PC-9 (cell line): ENCODE measurements around the gene MAP2K2. TPM values are rescaled to one million over a fixed set of nuclear protein-coding genes. Genes with fewer than 3 reads are reported as not detected.

Source experiments
- BruUV-seq: library from RNA; stranded (reverse); fragments of 400-500 nt; replicated peaks from 2 replicates; lab custom pipeline; 2021; lab: Mats Ljungman, UMichigan
- CTCF ChIA-PET: fragments of 300-600 bp; sonication (Branson Sonifier 250); formaldehyde crosslinking; loops from one replicate; lab custom pipeline; 2022; ENCODE audit warnings: antibody characterized with exemption; lab: Charles Lee
- POLR2A ChIA-PET: fragments of 300-600 bp; sonication (Branson Sonifier 250); formaldehyde crosslinking; loops from one replicate; lab custom pipeline; 2022; ENCODE audit warnings: antibody characterized with exemption; ENCODE audit not compliant: unreplicated experiment; lab: Charles Lee
- DNase-seq, 2 experiments: peaks; one replicate each; pipeline versions ENCODE4 v3.0.0 to v3.0.0-alpha.2; 2015 to 2022; ENCODE audit warnings: mixed read lengths in 1 of 2
- H2AFZ ChIP-seq: fragments of 200-600 bp; sonication (generic); 2 replicates; pipeline ENCODE4 v1.8.1; 2017; ENCODE audit warnings: antibody characterized with exemption
- H3F3A ChIP-seq: fragments of 200-600 bp; sonication (generic); 2 replicates; pipeline ENCODE4 v1.8.1; 2017; ENCODE audit warnings: antibody characterized with exemption, mild to moderate bottlenecking, low read depth; ENCODE audit not compliant: insufficient read depth
- H3K27ac ChIP-seq: fragments of 200-600 bp; sonication (generic); 2 replicates; pipeline ENCODE4 v1.6.1; 2016; ENCODE audit warnings: mixed run types
- H3K27me3 ChIP-seq: fragments of 200-600 bp; sonication (generic); 2 replicates; pipeline ENCODE4 v1.6.1; 2016; ENCODE audit warnings: low read depth, mixed run types; ENCODE audit not compliant: insufficient read depth
- H3K36me3 ChIP-seq: fragments of 200-600 bp; sonication (generic); 2 replicates; pipeline ENCODE4 v1.6.1; 2016; ENCODE audit warnings: low read depth, mixed run types
- H3K4me1 ChIP-seq: fragments of 200-600 bp; sonication (generic); replicated peaks from 2 replicates; pipeline ENCODE4 v1.6.1; 2016; ENCODE audit warnings: mixed run types; ENCODE audit not compliant: insufficient read depth
- H3K4me2 ChIP-seq: fragments of 200-600 bp; sonication (generic); 2 replicates; pipeline ENCODE4 v1.6.1; 2017; ENCODE audit warnings: mixed run types
- H3K4me3 ChIP-seq: fragments of 200-600 bp; sonication (generic); 2 replicates; pipeline ENCODE4 v1.6.1; 2016; ENCODE audit warnings: mixed run types
- H3K79me2 ChIP-seq: fragments of 200-600 bp; sonication (generic); 2 replicates; pipeline ENCODE4 v1.6.1; 2017; ENCODE audit warnings: low read depth, mixed run types
- H3K9me2 ChIP-seq: fragments of 200-600 bp; sonication (generic); 2 replicates; pipeline ENCODE4 v1.8.1; 2017; ENCODE audit warnings: mild to moderate bottlenecking; ENCODE audit not compliant: insufficient read depth
- H3K9me3 ChIP-seq: fragments of 200-600 bp; sonication (generic); 2 replicates; pipeline ENCODE4 v1.8.1; 2016; ENCODE audit warnings: low read depth; ENCODE audit not compliant: insufficient read depth
- H4K20me1 ChIP-seq: fragments of 200-600 bp; sonication (generic); 2 replicates; pipeline ENCODE4 v1.8.1; 2017; ENCODE audit not compliant: insufficient read depth
- EZH2 ChIP-seq: fragments of 200-600 bp; sonication (generic); IDR thresholded peaks from 2 replicates; pipeline ENCODE4 v1.8.0; 2017; ENCODE audit warnings: antibody characterized with exemption, low read depth
- intact Hi-C: fragments of 100-400 bp; cut with micrococcal nuclease; formaldehyde crosslinking; loops from one replicate; pipeline ENCODE4 v1.10.0; 2022; ENCODE audit not compliant: unreplicated experiment
- total RNA-seq: library from RNA; stranded (reverse); gene quantifications from 2 replicates; pipeline ENCODE4 v1.2.3, GENCODE V29; 2021
- TF ChIP-seq, protein P1 (sequence below): fragments of 200-600 bp; sonication (generic); conservative IDR thresholded peaks from 2 replicates; pipeline ENCODE4 v1.6.1; 2017; ENCODE audit warnings: mixed run types, antibody characterized with exemption, mild to moderate bottlenecking, moderate library complexity

The MAP2K2 gene
- total RNA-seq, 1 experiment from 2014 or later, result 160 TPM

- TF ChIP-seq EZH2, result no peak
- TF ChIP-seq, protein P1, sequence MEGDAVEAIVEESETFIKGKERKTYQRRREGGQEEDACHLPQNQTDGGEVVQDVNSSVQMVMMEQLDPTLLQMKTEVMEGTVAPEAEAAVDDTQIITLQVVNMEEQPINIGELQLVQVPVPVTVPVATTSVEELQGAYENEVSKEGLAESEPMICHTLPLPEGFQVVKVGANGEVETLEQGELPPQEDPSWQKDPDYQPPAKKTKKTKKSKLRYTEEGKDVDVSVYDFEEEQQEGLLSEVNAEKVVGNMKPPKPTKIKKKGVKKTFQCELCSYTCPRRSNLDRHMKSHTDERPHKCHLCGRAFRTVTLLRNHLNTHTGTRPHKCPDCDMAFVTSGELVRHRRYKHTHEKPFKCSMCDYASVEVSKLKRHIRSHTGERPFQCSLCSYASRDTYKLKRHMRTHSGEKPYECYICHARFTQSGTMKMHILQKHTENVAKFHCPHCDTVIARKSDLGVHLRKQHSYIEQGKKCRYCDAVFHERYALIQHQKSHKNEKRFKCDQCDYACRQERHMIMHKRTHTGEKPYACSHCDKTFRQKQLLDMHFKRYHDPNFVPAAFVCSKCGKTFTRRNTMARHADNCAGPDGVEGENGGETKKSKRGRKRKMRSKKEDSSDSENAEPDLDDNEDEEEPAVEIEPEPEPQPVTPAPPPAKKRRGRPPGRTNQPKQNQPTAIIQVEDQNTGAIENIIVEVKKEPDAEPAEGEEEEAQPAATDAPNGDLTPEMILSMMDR, result no peak
- no peaks in the 10 kb centered on the region for H4K20me1 ChIP-seq
- no peak overlapping the region for H3K4me3 ChIP-seq
- intact Hi-C loops, result no loop called here
- H3K79me2 ChIP-seq, result no peaks in the 10 kb centered on the region
- CTCF ChIA-PET, result no interaction called here
- H3K4me1 ChIP-seq, result no peaks in the 10 kb centered on the region
- POLR2A ChIA-PET, result no interaction called here
- BruUV-seq, result no TSS peak
- no peak overlapping the region for H2AFZ ChIP-seq
- no peak overlapping the region for H3K4me2 ChIP-seq
- DNase-seq, result no peak
- no peaks in the 10 kb centered on the region for H3F3A ChIP-seq
- no peaks in the 10 kb centered on the region for H3K27me3 ChIP-seq
- H3K27ac ChIP-seq, result no peak overlapping the region
- H3K36me3 ChIP-seq, result no peaks in the 10 kb centered on the region
- no peaks in the 10 kb centered on the region for H3K9me3 ChIP-seq
- H3K9me2 ChIP-seq, result no peaks in the 10 kb centered on the region
Observed at GRCh38 chr19:4154571-4155312, 30.8 kb upstream of the MAP2K2 start.

DNA sequence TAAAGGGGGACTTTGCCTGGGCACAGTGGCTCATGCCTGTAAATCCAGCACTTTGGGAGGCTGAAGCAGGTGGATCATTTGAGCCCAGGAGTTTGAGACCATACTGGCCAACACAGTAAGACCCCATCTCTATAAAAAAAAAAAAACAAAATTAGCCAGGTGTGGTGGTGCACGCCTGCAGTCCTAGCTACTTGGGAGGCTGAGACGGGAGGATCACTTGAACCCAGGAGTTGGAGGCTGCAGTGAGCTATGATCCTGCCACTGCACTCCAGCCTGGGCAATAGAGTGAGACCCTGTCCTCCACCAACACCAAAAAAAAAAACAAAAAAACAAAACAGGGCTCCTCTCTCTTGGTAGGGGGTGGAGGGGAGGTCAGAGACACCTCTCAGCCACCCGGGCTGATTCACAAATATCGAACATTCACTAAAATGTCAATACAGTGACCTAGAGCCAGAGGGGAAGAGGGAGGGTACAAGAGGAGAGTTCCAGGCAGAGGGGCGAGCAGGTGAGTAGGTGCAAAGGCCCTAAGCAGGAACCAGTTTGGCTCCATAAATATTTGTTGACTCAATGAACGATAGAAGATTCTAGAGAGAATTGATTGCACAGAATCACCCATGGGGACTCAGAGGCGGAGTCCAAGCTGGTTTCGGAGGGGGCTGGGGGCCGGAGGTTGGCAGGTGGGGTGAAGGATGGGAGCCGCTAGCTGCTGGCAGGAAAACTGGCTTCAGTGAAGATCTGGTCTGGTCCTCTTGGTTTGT lies 28.5 kb upstream of the MAP2K2 start:
- intact Hi-C loops, result loop anchor here (2.0 kb wide), 1 partner anchor 14 kb away; no protein-coding TSS in a partner anchor
- Histone ChIP-seq H3K9me3 (no peaks in the 10 kb centered on the region), H4K20me1 (no peaks in the 10 kb centered on the region), H3K27me3 (no peaks in the 10 kb centered on the region), H3K4me1 (no peaks in the 10 kb centered on the region), H3K36me3 (no peaks in the 10 kb centered on the region), H2AFZ (no peak overlapping the region), H3K79me2 (no peaks in the 10 kb centered on the region), H3K9me2 (no peaks in the 10 kb centered on the region), H3K4me2 (no peak overlapping the region), H3K4me3 (no peak overlapping the region), H3F3A (no peaks in the 10 kb centered on the region), H3K27ac (no peak overlapping the region)
- no peak for DNase-seq
- POLR2A ChIA-PET, result no interaction called here
- CTCF ChIA-PET, result no interaction called here
- no TSS peak for BruUV-seq
- TF ChIP-seq, protein P1, result no peak
- no peak for TF ChIP-seq EZH2

DNA sequence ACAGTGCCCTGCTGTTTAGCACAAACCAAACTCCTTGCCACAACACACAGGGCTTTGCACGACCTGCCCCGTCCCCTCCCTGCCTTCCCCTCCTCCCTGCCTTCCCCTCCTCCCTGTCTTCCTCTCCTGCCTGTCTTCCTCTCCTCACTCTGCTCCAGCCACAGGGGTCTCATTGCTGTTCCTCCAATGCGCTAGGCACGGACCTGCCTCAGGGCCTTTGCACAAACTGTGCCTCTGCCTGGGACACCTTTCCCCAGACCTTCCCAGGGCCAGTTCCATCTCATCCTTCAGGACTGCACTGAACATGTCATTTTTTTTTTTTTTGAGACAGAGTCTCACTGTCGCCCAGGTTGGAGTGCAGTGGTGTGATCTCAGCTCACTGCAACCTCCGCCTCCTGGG lies 27.7 kb upstream of the MAP2K2 start:
- ChIA-PET POLR2A (no interaction called here), CTCF (no interaction called here)
- no peak overlapping the region for H3K4me3 ChIP-seq
- no peaks in the 10 kb centered on the region for H3K27me3 ChIP-seq
- H3F3A ChIP-seq, result no peaks in the 10 kb centered on the region
- H3K9me3 ChIP-seq, result no peaks in the 10 kb centered on the region
- no peaks in the 10 kb centered on the region for H3K4me1 ChIP-seq
- no peak for TF ChIP-seq EZH2
- TF ChIP-seq, protein P1, result no peak
- H3K36me3 ChIP-seq, result no peaks in the 10 kb centered on the region
- no peaks in the 10 kb centered on the region for H3K9me2 ChIP-seq
- no peak overlapping the region for H2AFZ ChIP-seq
- intact Hi-C loops, result loop anchor here (2.0 kb wide), 1 partner anchor 15 kb away; no protein-coding TSS in a partner anchor
- no peaks in the 10 kb centered on the region for H4K20me1 ChIP-seq
- no peak overlapping the region for H3K4me2 ChIP-seq
- no TSS peak for BruUV-seq
- no peak overlapping the region for H3K27ac ChIP-seq
- no peak for DNase-seq
- H3K79me2 ChIP-seq, result no peaks in the 10 kb centered on the region
